H7 (cell line): ENCODE measurements around the gene PANK3. TPM values are rescaled to one million over a fixed set of nuclear protein-coding genes. Genes with fewer than 3 reads are reported as not detected.

Source experiments
- DNase-seq: peaks from one replicate; pipeline ENCODE4 v3.0.0; 2012
- H3K27me3 ChIP-seq: 2 replicates; pipeline ENCODE4 v1.6.0; 2011; ENCODE audit warnings: mild to moderate bottlenecking, low read length; ENCODE audit not compliant: control insufficient read depth, insufficient read depth
- H3K36me3 ChIP-seq: replicated peaks from 2 replicates; pipeline ENCODE4 v1.5.1; 2011; ENCODE audit warnings: low read length; ENCODE audit not compliant: control insufficient read depth, insufficient read depth
- H3K4me3 ChIP-seq: 2 replicates; pipeline ENCODE4 v1.5.1; 2011; ENCODE audit warnings: low read depth, mild to moderate bottlenecking, control low read depth, low read length, moderate library complexity; ENCODE audit not compliant: insufficient read depth
- total RNA-seq: library from RNA; depleted of rRNA; stranded (reverse); fragments of >200 nt; shearing (Covaris generic); gene quantifications from 2 replicates; pipeline ENCODE4 v1.2.3, GENCODE V29; 2014; rRNA removed

Gene PANK3
- total RNA-seq, 1 experiment from 2014 or later: 50.1 TPM

DNA sequence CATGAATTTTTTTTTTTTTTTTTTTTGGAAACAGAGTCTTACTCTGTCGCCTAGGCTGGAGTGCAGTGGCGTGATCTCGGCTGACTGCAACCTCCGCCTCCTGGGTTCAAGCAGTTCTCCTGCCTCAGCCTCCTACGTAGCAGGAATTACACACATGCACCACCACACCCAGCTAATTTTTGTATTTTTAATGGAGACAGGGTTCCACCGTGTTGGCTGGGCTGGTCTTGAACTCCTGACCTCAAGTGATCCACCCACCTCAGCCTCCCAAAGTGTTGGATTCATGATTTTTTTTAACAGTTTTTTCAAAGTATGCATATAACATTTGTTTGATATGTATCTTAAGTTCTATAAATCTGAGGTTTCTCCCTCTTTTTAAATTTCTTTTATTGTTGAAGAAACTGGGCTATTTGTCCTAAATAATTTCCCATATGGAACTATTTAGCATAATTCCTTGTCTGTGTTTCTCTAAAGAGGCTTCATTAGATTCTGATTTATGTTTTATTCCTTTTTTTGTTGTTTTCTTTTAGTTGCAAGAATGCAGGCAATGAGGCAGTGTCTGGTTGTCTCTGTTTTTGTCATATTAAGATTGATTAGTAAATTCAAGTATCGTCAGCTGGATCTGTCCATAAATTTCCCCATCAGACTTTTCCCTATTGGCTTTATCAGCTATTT lies 76.5 kb downstream of the PANK3 start:
- DNase-seq: no peak
- Histone ChIP-seq H3K27me3 (no peaks in the 10 kb centered on the region), H3K36me3 (peaks cover 22% of the 10 kb centered on the region), H3K4me3 (no peak overlapping the region)

Other genes starting within 250 kb of the PANK3 start
- 104 and 122 TPM in 2 replicates for gene RARS1, start 92.9 kb downstream of the PANK3 start, total RNA-seq
- gene FBLL1, start 50.1 kb downstream of the PANK3 start, total RNA-seq: 3.3 and 4.0 TPM in 2 replicates